KMS-11 (cell line): ENCODE results near the gene RMDN2.

Source experiments
- H2AFZ ChIP-seq: fragments of 200-600 bp; sonication (generic); 2 replicates; pipeline ENCODE4 v1.6.1; 2016; ENCODE audit warnings: antibody characterized with exemption, mixed run types, low read depth
- H3K27ac ChIP-seq: fragments of 200-600 bp; sonication (generic); 2 replicates; pipeline ENCODE4 v1.6.1; 2016; ENCODE audit warnings: mild to moderate bottlenecking, mixed run types
- H3K27me3 ChIP-seq: fragments of 200-600 bp; sonication (generic); 2 replicates; pipeline ENCODE4 v1.6.1; 2017; ENCODE audit warnings: mild to moderate bottlenecking, low read depth, mixed run types, moderate library complexity; ENCODE audit not compliant: insufficient read depth
- H3K36me3 ChIP-seq: fragments of 200-600 bp; sonication (generic); 2 replicates; pipeline ENCODE4 v1.6.1; 2017; ENCODE audit warnings: mild to moderate bottlenecking, mixed run types; ENCODE audit not compliant: insufficient read depth
- H3K4me1 ChIP-seq: fragments of 200-600 bp; sonication (generic); 2 replicates; pipeline ENCODE4 v1.6.1; 2016; ENCODE audit warnings: mild to moderate bottlenecking, low read depth, mixed run types; ENCODE audit not compliant: poor library complexity, severe bottlenecking
- H3K4me2 ChIP-seq: fragments of 200-600 bp; sonication (generic); 2 replicates; pipeline ENCODE4 v1.7.0; 2016; ENCODE audit warnings: mild to moderate bottlenecking, mixed run types
- H3K4me3 ChIP-seq: fragments of 200-600 bp; sonication (generic); IDR thresholded peaks from 2 replicates; pipeline ENCODE4 v1.6.1; 2017; ENCODE audit warnings: low read depth, low read length, mixed read lengths; ENCODE audit not compliant: insufficient read depth
- H3K79me2 ChIP-seq: fragments of 200-600 bp; sonication (generic); 2 replicates; pipeline ENCODE4 v1.6.1; 2016; ENCODE audit warnings: low read depth, mixed run types; ENCODE audit not compliant: insufficient read depth
- H3K9ac ChIP-seq: fragments of 200-600 bp; sonication (generic); 2 replicates; pipeline ENCODE4 v1.6.1; 2016; ENCODE audit warnings: mild to moderate bottlenecking, mixed run types
- H4K20me1 ChIP-seq: fragments of 200-600 bp; sonication (generic); 2 replicates; pipeline ENCODE4 v1.6.1; 2016; ENCODE audit warnings: mild to moderate bottlenecking, mixed run types; ENCODE audit not compliant: insufficient read depth
- TF ChIP-seq, protein P1 (sequence below): fragments of 200-600 bp; sonication (generic); conservative IDR thresholded peaks from 2 replicates; pipeline ENCODE4 v1.6.1; 2017; ENCODE audit warnings: low read depth, mild to moderate bottlenecking, antibody characterized with exemption, low read length, moderate library complexity, mixed read lengths

Gene RMDN2

DNA sequence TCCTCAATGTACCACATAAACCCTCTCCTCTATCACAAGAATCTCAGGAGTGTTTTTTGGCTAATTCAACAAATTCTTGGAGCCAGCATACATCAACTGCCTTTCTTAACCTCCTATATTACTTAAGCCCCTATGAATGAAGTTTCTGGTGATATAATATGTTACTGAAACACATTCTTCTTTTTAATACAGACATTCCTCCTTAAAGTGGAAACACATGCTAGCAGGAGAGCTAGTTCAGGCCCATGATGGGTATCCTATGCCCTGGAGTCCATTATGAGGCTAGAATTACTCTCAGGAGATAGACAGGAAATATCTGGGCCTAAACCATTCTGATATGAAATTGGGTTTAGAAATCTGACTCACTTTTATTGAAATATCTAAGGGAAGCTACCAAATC is 26.6 kb upstream of the RMDN2 start:
- no peak overlapping the region for H3K9ac ChIP-seq
- no peak overlapping the region for H3K4me3 ChIP-seq
- no peaks in the 10 kb centered on the region for H4K20me1 ChIP-seq
- H3K79me2 ChIP-seq, result no peaks in the 10 kb centered on the region
- H3K4me1 ChIP-seq, result peaks cover 33% of the 10 kb centered on the region
- H3K27me3 ChIP-seq, result no peaks in the 10 kb centered on the region
- no peaks in the 10 kb centered on the region for H3K36me3 ChIP-seq
- H2AFZ ChIP-seq, result no peak overlapping the region
- TF ChIP-seq, protein P1, sequence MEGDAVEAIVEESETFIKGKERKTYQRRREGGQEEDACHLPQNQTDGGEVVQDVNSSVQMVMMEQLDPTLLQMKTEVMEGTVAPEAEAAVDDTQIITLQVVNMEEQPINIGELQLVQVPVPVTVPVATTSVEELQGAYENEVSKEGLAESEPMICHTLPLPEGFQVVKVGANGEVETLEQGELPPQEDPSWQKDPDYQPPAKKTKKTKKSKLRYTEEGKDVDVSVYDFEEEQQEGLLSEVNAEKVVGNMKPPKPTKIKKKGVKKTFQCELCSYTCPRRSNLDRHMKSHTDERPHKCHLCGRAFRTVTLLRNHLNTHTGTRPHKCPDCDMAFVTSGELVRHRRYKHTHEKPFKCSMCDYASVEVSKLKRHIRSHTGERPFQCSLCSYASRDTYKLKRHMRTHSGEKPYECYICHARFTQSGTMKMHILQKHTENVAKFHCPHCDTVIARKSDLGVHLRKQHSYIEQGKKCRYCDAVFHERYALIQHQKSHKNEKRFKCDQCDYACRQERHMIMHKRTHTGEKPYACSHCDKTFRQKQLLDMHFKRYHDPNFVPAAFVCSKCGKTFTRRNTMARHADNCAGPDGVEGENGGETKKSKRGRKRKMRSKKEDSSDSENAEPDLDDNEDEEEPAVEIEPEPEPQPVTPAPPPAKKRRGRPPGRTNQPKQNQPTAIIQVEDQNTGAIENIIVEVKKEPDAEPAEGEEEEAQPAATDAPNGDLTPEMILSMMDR, result no peak
- no peak overlapping the region for H3K4me2 ChIP-seq
- H3K27ac ChIP-seq, result no peak overlapping the region

DNA sequence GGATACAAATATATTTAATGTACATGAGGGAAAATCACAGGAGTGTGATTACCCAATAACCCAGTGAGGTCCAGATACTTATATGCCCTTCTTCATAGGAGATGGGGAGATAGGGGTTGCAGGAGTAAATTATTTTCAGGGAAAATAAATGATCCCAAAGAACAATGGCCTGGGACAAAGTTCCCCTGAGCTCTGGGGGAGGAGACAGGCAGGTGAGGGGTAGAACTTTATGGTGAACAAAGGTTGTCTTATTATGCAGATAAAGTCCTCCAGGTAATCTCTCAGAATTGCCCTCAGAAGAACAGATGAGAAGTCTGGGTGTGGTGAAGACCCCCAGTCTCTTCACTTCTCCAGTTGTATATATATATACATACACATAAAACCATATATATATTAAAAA is 22.1 kb upstream of the RMDN2 start:
- TF ChIP-seq, protein P1, result no peak
- Histone ChIP-seq H2AFZ (no peak overlapping the region), H3K4me3 (no peak overlapping the region), H3K9ac (no peak overlapping the region), H3K36me3 (no peaks in the 10 kb centered on the region), H4K20me1 (no peaks in the 10 kb centered on the region), H3K27me3 (no peaks in the 10 kb centered on the region), H3K79me2 (no peaks in the 10 kb centered on the region), H3K27ac (no peak overlapping the region), H3K4me2 (no peak overlapping the region), H3K4me1 (no peaks in the 10 kb centered on the region)

DNA sequence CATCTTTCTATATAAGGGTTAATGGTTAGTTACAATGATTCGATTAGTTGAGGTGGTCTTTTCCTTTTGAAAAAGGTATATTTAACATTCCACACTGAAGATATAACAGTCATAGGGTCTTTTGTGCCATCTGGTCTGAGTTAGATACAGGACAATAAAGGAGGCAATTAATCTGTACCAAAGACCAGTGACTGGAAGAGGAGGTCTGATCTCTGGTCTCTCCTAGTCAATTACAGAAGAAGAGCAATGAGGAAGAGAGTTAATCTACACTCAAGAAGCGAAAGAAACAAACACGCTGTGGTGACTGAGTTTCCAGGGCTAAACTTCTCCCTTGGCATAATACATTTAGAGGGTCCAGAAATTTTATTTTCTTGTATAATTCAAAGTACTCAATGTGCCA is 20.7 kb upstream of the RMDN2 start:
- Histone ChIP-seq H3K4me3 (no peak overlapping the region), H3K4me1 (no peaks in the 10 kb centered on the region), H3K79me2 (no peaks in the 10 kb centered on the region), H3K27ac (no peak overlapping the region), H4K20me1 (no peaks in the 10 kb centered on the region), H3K36me3 (no peaks in the 10 kb centered on the region), H3K4me2 (no peak overlapping the region), H3K27me3 (no peaks in the 10 kb centered on the region), H2AFZ (no peak overlapping the region), H3K9ac (no peak overlapping the region)
- TF ChIP-seq, protein P1, result no peak

DNA sequence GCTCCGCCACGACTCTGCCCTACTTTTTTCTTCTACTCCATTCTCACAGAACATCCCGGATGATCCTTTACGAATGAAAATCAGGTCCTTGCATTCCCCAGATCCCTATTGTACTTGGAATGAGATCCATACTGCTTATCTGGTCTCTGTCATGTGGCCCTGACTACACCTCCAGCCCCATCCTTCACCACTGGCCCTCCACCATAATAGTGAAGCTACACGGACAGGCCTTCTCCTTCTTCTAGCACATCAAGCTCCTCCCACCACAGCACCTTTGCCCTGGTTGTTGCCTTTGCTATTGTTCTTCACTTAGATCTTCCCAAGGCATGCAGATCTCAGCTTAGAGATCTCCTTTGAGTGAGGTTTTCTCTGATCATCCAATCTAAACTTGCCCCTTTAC is 20.1 kb upstream of the RMDN2 start:
- no peak overlapping the region for H3K4me3 ChIP-seq
- H3K36me3 ChIP-seq, result no peaks in the 10 kb centered on the region
- TF ChIP-seq, protein P1, result no peak
- no peaks in the 10 kb centered on the region for H4K20me1 ChIP-seq
- no peaks in the 10 kb centered on the region for H3K27me3 ChIP-seq
- no peak overlapping the region for H3K4me2 ChIP-seq
- no peaks in the 10 kb centered on the region for H3K4me1 ChIP-seq
- no peak overlapping the region for H3K27ac ChIP-seq
- no peak overlapping the region for H2AFZ ChIP-seq
- H3K9ac ChIP-seq, result no peak overlapping the region
- H3K79me2 ChIP-seq, result no peaks in the 10 kb centered on the region

DNA sequence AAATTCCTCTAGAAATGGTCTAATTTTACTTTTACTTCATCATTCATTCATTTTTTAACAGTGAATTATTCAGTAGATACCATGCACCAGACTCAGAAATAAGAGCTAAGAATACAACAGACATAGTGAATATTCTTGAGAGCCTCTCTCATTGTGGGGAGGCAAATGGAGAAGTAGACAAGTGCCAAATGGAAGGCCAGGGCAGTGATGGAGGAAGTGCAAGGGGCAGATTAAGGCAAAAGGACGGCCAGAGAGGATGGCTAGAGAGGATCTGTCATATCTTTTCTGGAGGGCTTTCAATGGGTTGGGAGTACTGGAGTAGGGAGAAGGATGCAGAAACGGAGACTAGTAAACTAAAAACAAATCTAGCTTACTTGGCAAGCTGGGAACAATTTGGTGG is 19.0 kb upstream of the RMDN2 start:
- H4K20me1 ChIP-seq, result no peaks in the 10 kb centered on the region
- no peak overlapping the region for H3K27ac ChIP-seq
- no peak overlapping the region for H3K4me2 ChIP-seq
- no peaks in the 10 kb centered on the region for H3K27me3 ChIP-seq
- no peak overlapping the region for H3K4me3 ChIP-seq
- no peaks in the 10 kb centered on the region for H3K79me2 ChIP-seq
- H3K4me1 ChIP-seq, result no peaks in the 10 kb centered on the region
- no peak overlapping the region for H3K9ac ChIP-seq
- no peaks in the 10 kb centered on the region for H3K36me3 ChIP-seq
- H2AFZ ChIP-seq, result no peak overlapping the region
- TF ChIP-seq, protein P1, result no peak
